Measurements from ENCODE around the gene TAS2R40.

Gene TAS2R40

GRCh38 chr7:143223784-143224183 is 1.9 kb downstream of the TAS2R40 start:
- no peak for DNase-seq (ENCODE audit: low read depth)

GRCh38 chr7:143225047-143225446 is 3.2 kb downstream of the TAS2R40 start:
- DNase-seq (ENCODE audit: low read depth) = no peak

- DNase-seq (ENCODE audit: low read depth) = no peak
These were observed 6.0 kb downstream of the TAS2R40 start for GRCh38 chr7:143227806-143228205.

GRCh38 chr7:143229054-143229790 is 7.4 kb downstream of the TAS2R40 start:
- DNase-seq (ENCODE audit: low read depth) = no peak

GRCh38 chr7:143230602-143231457 is 9.0 kb downstream of the TAS2R40 start:
- no peak for DNase-seq (ENCODE audit: low read depth)

- no peak for DNase-seq (ENCODE audit: low read depth)
These were observed 12.1 kb downstream of the TAS2R40 start for GRCh38 chr7:143233816-143234532.

- no peak for DNase-seq (ENCODE audit: low read depth)
These were observed 12.7 kb downstream of the TAS2R40 start for GRCh38 chr7:143234533-143234875.

GRCh38 chr7:143235561-143235960 is 13.7 kb downstream of the TAS2R40 start:
- DNase-seq (ENCODE audit: low read depth) = no peak

- no peak for DNase-seq (ENCODE audit: low read depth)
These were observed 14.7 kb downstream of the TAS2R40 start for GRCh38 chr7:143236408-143236990.

GRCh38 chr7:143237366-143237765 is 15.5 kb downstream of the TAS2R40 start:
- no peak for DNase-seq (ENCODE audit: low read depth)

GRCh38 chr7:143238289-143238980 is 16.6 kb downstream of the TAS2R40 start:
- no peak for DNase-seq (ENCODE audit: low read depth)

- no peak for DNase-seq (ENCODE audit: low read depth)
These were observed 18.0 kb downstream of the TAS2R40 start for GRCh38 chr7:143239813-143240212.

GRCh38 chr7:143240291-143241168 is 18.7 kb downstream of the TAS2R40 start:
- DNase-seq (ENCODE audit: low read depth) = peak; percentile 42

GRCh38 chr7:143242306-143242705 is 20.5 kb downstream of the TAS2R40 start:
- DNase-seq (ENCODE audit: low read depth) = no peak

- DNase-seq (ENCODE audit: low read depth) = no peak
These were observed 21.3 kb downstream of the TAS2R40 start for GRCh38 chr7:143243111-143243510.

- DNase-seq (ENCODE audit: low read depth) = no peak
These were observed 21.8 kb downstream of the TAS2R40 start for GRCh38 chr7:143243614-143244013.

- DNase-seq (ENCODE audit: low read depth) = no peak
These were observed 22.5 kb downstream of the TAS2R40 start for GRCh38 chr7:143244321-143244720.

- no peak for DNase-seq (ENCODE audit: low read depth)
These were observed 23.3 kb downstream of the TAS2R40 start for GRCh38 chr7:143245123-143245522.

- no peak for DNase-seq (ENCODE audit: low read depth)
These were observed 25.5 kb downstream of the TAS2R40 start for GRCh38 chr7:143247372-143247771.

GRCh38 chr7:143248761-143249354 is 27.0 kb downstream of the TAS2R40 start:
- no peak for DNase-seq (ENCODE audit: low read depth)
